Stromal cell of bone marrow (primary cell): ENCODE results near the gene CHDH.

ENCODE experiments used
- DNase-seq: peaks from one replicate; pipeline ENCODE4 v3.0.0-alpha.2; 2012; ENCODE audit warnings: low read depth

CHDH gene

DNA sequence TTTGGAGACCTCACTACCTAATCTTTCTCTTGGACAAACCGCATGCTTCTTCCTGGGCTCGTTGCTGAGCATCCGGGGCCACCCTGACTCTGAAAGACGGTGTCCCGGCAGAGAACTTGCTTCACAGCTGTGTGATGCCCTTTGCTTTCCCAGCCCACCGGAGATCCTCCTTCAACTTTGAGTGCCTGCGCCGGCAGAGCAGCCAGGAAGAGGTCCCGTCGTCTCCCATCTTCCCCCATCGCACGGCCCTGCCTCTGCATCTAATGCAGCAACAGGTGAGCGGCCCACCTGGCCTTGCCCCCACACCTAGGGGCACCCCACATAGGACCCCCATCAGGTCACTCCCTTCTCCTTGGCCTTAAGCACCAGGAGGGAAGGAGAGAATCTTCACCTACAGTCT is 37.7 kb downstream of the CHDH start:
- no peak for DNase-seq

DNA sequence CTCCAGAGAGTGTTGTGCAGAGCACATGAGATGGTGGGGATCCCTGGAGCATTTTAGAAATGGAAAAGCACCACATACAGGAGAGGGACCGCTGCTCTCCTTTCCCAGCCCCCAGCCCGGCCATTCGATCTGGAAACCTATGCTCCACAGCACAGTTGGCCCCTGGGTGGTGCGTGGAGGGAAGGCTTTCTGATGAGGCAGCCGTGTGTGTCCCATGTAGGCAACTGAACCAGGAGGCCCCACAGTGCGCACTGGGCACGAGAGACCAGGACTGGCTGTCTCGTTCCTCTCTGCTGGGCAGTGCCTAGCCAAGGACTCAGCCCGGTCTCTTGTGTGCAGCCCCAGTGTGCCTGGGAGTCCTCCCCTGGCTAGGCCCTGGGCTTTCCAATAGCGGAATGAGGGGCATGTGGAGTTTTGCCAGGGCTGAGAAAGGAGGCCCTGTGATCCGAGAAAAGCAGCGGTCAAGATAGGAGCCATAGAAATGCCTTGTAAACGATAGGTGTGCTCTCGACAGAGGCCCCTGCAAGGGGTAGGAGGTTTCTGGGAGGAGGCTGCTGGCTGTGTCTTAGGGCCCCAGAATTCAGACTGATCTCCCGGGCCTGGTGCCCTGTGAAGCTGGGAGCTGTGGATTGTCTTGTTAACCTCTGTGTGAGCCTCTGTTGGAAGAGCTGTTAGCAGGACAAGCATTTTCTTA is 39.0 kb downstream of the CHDH start:
- no peak for DNase-seq

DNA sequence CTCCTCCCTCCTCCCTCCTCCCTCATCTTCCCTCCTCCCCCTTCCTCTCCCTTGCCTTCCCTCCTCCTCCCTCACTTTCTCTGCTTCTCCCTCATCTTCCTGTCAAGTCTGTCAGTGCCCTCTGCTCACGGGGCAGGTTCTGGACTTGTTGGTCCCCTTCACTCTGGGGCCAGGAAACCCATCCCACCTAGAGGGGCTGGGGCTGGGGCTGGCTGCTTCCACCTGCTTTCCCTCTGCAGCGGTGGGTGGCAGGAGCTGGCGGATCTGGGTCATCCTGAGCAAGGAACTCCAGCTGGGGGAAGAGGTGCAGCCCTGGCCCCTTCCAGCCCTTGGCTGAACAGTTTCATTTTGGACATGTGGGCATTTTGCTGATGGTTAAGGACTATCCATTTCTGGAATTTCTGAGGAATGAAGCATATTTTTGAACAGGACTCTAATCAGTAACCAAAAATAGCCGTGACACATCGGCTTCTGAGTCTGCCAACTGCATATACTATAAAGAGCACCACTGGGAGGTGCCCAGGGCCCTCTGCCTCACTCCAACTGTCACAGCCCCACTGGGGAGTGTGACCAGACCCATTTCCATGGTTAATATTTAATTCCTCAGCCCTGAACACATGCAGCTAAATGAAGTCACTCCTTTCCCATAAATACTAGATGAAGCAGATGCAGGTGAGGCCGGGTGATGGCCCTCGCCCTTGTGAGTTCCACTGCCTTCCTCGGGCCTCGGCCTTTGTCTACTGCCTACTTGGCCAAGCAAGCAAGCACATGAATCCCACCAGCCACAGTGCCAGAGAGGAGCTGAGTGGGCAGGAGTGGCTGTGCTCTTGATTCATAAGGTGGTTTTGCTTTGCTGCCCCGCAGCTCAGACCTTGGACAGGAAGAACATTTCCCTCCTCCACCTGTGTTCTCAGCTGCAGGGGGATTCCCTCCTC is 39.8 kb downstream of the CHDH start:
- DNase-seq, result peak; percentile 69

DNA sequence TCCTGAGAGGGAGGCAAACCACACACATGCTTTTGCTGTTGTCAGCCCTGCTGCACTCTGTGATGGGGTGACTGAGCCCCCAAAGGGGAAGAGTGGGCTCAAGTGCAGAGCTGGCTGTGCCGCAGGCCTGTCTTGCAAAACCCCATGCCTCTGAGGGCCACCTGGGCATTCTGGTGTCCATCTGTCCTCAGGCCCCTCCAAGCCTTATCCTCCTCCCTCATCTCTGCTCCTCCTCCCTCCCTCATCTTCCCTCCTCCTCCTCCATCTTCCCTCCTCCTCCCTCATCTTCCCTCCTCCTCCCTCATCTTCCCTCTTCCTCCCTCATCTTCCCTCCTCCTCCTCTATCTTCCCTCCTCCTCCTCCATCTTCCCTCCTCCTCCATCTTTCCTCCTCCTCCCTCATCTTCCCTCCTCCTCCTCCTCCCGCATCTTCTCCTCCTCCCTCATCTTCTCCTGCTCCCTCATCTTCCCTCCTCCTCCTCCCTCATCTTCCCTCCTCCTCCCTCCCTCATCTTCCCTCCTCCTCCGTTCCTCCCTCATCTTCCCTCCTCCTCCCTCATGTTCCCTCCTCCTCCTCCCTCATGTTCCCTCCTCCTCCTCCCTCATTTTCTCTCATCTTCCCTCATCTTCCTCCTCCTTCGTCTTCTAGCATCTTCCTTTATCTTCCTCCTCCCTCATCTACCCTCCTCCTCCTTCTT is 40.6 kb downstream of the CHDH start:
- no peak for DNase-seq

DNA sequence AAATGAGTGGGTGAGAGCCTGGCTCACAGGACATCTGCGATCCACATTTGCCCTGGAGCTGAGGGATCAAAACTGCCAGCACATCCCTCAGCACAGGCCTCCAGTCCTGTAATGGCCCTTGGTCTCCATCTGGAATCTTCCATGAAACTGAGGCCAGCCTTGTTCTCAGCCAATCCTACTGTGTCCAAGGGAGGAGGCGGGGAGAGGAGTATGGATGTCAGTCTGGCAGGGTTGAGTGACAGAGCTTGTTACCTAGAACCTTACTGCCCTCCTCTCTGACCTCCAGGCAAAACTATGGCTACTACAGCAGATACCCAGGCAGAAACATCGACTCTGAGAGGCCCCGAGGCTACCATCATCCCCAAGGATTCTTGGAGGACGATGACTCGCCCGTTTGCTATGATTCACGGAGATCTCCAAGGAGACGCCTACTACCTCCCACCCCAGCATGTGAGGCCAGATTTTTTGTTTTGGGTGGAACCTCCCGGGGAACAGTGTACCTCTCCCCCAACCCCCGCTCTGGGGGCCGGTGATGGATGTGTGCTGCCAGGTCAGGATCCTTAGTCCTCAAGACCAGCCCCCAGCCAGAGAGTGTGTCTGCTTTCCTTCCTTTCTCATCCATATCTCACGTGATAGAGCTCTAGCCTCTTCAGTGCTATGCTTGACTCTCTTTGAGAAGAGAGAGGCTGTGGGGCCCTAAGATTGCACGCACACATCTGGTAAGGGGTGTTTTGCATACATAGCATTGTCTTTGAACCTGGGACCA is 41.3 kb downstream of the CHDH start:
- DNase-seq, result peak; percentile 64

DNA sequence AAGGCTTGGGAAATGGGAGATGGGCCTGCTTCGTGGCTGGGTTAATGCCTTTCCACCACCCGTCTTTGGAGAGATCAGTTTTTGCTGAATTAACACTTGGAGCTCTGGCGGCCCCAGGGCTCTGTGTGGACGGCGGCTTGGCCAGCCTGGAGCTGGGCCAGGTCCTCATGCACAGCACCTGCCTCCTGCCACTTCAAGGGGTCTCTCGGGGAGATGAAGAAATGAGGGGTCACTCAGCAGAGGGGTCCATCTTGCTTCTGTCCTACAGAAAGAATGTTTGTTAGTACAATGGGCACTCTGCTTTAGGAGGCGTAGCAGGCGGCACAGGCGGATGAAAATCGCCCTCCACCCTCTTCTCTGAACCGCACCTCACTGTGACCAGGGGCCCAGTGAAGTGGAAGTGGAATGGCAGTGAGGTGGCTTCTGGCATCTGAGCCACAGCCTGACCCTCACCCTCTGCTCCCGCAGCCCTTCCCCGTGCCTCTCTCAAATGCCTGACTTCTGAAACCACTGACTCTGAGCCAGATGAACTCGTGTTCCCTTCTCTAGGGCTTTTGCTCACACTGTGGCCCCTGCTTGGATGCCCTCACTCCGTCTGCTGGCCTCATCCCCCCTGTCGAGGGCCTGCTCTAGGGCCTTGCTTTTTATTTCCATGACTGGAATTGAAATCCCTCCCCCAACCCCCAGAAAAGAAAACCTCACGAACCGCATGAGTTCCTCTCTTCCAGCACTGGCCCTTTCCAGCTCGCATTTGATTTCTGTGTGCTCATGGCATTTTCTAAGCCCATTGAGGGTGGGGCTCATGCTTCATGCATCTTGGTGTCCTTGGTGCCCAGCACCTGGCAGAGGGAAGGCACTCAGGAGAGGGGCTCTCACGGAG is 42.2 kb downstream of the CHDH start:
- DNase-seq, result peak; percentile 21

DNA sequence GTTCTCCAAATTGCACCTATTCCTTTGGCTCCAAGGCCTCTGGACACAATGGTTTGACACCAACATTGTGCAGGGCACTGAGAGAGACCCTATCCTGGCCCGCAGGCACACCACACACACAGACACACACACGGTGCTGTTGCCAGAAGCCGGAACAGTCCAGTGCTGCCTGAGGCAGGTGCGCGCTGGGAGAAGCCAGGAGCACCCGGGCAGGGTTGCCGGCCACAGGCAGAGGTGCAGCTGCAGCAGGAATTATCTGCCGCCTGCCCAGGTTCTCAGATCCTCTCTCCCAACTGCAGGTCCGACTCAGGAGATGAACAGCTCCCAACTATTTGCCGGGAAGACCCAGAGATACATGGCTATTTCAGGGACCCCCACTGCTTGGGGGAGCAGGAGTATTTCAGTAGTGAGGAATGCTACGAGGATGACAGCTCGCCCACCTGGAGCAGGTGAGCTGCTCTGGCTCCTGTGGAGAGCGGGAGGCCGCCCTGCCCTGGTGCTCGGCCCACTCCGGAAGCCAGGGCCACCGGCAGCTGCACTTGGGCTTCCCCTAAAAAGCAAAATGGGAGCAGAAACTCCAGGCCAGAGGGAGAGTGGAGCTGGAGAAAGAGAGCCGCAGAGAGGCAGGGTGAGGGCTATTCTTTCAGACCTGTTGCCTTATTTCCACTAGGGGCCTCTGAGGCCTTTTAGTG is 42.9 kb downstream of the CHDH start:
- DNase-seq, result no peak

DNA sequence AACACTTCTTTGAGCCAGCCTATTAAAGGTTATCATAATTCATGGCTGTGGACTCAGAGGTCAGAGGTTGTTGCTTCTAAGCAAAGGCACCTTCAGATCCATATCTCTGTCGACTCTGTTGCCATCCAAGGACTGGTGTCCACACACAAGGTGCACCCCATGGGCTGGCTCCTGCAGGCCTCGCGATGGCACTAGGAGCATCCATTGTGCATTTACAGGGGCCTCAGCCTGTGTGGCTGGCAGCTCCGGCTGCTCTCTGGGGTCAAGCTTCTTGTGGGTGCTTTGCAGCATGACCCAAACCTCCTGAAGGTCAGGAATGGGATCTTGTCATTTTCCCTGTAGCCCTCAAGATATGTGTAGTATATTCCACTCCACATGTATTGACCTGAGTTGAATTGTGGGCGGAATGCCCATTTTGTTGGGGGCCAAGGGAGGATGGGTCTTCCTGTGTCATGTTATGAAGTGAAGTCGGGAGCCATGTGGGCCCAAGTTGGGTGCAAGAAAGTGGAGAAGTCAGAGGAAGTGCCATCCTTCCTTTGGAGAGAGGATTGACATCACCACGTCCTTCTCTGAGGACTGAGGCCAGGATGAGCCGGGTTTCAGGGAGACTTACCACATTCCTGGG is 43.9 kb downstream of the CHDH start:
- DNase-seq, result no peak

DNA sequence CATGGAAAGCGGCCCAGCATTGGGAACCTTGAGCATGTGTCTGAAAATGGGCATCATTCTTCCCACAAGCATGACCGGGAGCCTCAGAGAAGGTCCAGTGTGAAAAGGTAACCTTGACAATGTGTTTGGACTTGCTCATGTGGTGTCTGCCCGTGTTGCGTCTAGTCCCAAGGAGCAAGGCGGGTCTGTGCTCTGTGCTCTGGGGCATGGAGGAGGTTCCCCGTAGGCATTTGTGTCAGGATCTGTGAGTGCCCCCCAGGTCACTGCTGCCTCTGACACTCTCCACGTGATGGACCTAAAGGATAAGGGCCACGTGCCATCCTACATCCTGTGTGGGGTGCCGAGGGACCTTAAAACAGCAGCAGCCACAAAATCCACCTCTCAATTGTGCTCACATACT is 44.9 kb downstream of the CHDH start:
- DNase-seq, result no peak

DNA sequence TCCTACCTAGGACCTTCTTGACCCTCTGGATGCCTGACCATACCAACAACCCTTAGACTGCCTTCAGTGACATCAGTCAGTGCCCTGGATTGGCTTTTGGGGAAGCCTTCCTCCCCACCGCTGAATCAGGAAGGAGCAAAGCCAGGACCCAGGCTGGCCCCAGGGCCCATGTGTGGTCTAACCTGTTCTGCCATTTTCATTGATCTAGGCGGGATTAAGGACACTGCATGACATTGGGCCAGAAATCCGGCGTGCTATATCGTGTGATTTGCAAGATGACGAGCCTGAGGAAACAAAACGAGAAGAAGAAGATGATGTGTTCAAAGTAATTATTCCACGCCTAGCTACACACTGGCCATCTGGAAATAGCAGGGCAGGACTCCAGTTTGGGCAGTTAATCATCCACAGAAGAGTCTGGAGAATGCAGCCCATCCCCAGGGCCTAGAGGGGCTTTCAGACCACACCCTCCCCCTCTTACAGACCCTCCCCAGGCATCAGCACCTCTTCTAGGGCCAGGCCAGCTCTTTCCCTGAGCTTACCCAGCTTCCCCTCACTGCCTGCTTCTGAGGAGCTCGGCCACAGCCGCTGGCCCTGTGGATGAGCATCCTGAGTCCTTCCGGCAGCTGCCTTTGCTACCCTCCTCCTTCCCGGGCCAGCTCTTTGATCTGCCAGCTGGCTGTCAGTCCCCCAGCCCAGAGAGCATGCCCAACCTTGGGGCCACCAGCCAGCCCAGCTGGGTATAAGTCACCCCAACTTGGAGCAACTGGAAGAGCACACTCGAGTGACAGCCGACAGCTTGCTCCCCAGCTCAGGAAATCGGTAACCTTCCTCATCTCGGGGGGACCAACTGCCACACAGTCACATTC is 45.9 kb downstream of the CHDH start:
- DNase-seq, result no peak

DNA sequence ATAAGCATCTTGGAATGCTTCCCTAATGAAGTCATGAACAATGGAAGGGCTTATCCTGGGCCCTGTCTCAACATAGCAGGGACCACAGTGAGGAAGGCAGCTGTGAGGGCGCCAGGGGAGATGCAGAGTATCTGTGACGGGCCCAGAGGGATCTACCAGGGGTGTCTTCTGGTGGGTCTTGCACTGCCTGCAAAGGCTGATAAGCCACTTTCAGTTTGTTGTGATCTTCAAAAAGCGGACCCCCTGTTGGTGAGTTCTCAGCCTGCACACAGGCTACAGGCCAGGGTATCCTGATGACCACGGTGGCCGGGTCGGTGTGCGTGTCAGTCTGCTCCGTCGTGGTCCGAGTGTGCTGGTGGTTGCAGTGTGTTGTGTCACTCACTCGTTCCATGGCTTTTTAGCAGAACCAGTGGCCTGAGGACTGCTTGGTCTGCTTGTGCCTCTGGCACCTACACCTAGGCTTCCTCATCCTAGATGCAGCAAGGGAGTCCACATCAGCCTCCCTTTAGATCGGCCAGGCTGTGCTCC is 46.8 kb downstream of the CHDH start:
- no peak for DNase-seq

DNA sequence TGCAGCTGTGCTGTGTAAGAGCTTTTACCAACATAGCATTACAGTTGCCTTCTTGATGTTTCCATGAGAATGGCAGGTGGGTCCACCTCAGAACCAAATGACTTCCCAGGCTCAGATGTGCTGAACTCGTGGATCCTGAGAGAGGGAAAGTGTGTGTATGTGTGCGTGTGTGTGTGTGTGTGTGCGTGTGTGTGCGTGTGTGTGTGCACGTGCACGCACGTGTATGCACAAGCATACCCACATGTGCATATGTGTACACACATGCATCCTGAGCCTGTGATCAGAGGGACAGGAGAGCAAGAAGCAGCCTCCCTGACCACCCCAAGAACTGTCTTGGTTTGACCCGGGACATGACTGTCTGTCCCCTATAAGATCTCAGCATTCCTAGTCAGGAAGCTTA is 48.1 kb downstream of the CHDH start:
- DNase-seq, result no peak

DNA sequence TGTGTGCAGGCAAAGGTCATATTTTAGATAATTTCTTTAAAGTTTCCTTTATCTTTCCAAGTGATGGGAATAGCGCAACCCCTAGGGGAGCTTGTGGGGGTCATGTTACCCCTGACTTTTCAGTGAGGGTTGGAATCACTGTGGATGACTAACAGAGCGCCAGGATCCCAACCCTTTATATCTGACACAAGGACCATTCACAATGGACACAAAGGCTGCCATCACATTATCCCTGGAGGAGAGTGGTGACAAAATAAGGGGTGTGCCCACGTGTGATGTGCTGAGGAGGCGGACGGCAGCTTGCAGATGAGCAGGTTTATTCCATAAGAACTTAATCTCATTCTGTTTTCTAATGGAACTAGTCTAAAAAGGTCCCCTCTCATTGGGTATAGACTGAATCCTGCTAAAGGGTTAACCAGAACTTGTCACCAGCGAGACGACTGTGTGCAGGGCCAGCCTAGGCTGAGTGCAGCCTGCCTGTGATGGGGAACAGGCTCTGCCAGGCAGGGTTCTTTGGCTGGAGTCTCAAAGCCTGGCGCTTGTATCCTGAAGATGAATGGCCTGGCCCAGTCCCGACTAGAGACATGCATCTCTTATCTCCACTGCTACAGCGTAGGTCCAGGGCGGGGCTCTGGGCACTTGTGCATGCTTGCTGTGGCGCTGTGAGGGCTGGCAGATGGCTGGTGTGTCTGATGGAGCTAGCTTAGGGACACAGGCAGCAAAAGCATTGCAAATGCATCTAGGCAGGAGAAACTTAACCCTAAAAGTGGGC is 50.2 kb downstream of the CHDH start:
- DNase-seq, result no peak

DNA sequence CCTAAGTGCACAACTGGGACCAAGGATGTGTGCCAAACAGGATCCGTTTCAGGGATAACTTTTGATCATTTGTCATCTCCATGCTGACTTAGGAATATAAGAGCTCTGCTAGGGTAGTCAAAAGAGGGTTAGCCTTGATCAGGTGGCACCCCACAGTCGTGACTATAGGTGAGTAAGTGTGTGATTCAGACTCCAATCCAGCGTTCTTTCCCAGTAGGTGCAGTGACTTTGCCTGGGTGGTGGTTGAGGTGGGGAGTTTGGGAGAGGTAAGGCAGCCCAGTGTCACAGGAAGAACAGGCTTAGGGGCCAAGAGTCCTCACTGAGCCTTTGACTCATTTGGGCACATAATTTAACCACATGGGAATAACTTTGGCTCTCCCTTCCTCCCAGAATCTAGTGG is 51.0 kb downstream of the CHDH start:
- DNase-seq, result no peak

DNA sequence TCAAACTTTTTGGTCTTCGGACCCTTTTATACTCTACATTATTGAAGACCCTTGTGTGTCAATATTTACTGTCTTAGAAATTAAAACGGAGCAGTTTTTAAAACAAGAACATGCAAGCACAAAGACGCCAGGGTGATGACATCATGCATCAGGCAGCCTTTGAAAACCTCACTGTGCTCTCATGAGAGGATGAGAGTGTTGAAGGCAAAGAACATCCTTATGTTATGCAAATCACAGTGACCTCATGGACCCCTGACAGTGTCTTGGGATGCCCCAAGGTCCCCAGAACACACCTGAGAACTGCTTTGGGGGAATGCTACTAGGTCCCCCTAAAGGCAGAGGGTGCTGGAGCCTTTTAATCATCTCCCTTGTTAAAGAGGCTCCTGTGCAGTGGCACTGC is 51.6 kb downstream of the CHDH start:
- DNase-seq, result peak; percentile 31

DNA sequence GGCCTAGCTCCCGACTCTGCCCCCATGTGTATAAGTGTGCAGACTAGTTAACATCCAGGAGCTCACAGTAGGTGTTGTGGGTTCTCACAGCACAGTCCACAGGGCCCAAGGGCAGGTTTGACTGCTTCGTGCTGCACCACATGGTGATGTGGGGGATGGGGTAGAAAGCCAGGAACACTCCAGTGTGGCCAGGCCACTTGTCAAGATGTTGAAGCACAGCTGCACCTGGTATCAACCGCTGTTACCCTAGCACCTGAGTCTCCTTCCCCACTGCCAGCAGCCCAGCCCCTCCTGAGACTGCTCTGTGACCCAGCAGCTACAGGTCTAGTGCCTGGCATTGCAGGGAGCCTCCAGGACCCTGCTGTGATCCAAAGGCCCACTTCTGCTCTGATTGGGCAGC is 53.4 kb downstream of the CHDH start:
- DNase-seq, result no peak

DNA sequence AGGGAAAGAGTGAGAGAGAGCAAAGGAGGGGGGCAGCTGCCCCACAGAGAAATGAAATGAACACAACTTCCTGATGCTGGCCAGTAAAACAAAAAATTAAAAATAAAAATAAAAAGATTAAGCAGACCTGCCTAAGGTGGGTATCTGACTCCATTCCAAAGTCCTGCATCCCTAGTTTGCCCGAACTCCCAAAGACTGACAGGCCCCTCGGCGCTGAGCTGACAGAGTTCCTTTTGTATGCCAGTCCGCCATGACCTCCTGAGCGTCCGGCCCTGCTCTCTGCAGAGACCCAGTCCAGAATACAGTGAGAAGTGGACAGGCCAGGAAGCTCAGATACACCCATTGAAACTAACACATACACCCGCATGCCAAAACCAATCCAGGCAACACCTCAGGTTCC is 54.9 kb downstream of the CHDH start:
- no peak for DNase-seq

DNA sequence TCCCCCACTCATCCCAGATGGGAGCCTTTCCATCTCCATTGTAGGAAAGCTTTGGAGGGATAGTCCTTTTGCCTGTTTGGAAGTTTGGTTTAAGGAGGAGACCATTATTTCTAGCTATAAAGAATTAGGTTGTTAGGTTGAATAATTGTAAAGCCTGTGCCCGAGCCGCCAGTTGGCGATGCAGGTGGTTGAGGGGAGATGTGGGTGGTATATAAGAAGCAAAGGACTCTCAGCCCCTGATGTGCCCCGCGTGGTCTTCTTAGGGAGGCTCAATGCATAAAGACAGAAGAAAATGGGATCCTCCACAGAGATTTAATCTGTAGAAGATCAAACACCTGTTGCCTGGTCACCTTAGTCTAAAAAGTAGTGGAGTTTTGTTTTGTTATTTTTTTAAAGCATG is 55.7 kb downstream of the CHDH start:
- no peak for DNase-seq
